ENCODE measurements around the gene STK17A.

STK17A gene

GRCh38 chr7:43582503-43583423, at the start of gene STK17A:
Gene STK17A, plus strand, starts transcription at chr7:43583108. Its CDS starts 136 bp downstream, at chr7:43583244.
- DNase-seq = peak; percentile 85 to 97

GRCh38 chr7:43533801-43534479, 49.0 kb upstream of the STK17A start:
- no peak for DNase-seq

DNA sequence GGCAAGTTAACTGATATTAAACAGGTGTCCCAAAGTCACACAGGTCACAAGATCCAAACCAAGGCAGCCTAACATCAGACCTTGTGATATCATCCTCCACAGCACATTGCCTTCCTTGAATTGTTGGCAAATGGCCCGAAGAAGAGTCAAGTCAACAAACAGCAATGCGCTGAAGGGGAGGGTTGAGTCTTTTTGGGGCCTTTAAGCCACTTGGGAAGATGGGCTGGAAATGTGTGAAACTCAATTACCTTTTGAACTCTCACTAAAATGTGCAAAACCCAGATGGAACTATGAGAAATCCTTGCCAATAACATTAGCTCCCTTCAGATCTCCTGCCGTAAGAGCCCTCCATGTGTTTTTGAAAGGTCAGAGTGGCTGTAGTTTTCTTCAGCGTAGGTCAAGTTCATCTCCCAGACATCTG, 47.9 kb upstream of the STK17A start:
- DNase-seq = no peak

DNA sequence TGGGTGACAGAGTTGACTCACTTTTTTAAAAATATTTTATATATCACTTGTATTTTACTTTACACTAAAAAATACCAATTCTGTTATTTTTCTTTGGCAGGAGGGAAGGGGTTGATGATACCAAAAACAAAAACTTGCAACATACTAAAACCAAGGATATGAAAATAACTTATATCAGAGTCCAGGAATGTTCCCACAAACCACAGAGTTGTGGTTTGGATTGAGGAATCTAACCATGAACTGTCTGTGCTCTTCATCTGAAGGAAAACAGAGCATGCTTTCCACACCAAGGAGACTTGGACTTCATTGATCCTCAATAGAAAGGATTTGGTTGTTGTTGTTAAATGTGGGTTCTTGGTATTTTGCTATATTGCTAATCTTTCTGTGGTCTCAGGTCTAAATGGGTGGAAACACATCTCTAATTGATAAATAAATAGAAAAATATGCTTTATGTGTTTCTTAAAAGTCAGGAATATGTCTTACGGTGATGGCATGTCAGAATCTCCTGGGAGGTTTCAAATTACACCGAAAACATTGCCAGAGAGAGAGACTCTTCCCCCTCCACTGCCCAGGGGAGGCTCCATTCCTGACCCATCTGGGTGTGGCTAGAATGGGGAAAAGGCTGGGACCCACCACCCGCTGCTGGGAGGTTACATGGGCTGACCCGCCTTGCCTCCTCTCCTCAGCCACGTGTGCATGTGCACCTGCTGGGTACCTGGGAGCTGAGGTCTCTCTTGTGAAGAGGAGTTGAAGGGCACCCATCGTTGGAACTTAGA, 46.9 kb upstream of the STK17A start:
- DNase-seq = no peak

- no peak for DNase-seq
These were observed 46.1 kb upstream of the STK17A start for GRCh38 chr7:43536773-43537172.

- DNase-seq = no peak
These were observed 45.0 kb upstream of the STK17A start for GRCh38 chr7:43537765-43538403.

GRCh38 chr7:43538404-43538771, 44.5 kb upstream of the STK17A start:
- no peak for DNase-seq

DNA sequence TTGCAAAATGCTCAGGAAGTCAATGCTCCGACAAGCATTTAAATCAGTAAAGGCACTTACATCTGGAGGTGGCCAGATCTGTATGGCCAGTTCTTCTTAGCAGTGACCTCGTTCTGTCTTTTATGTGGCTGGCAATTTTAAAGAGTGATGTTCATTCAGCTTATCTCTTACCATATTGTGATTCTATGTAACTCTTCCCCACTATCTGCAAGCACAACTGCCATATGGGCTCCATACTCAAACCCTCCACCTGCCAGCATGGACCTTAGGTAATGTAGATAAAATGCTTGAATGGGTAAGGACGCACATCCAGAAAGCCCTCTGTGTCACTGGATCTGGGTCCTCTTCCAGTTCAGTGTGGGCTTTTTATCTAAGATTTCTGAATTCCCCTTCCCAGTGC, 42.4 kb upstream of the STK17A start:
- no peak for DNase-seq

GRCh38 chr7:43542716-43543115, 40.2 kb upstream of the STK17A start:
- no peak for DNase-seq

- DNase-seq = peak; percentile 52 to 76
These were observed 36.7 kb upstream of the STK17A start for GRCh38 chr7:43546231-43546630.

DNA sequence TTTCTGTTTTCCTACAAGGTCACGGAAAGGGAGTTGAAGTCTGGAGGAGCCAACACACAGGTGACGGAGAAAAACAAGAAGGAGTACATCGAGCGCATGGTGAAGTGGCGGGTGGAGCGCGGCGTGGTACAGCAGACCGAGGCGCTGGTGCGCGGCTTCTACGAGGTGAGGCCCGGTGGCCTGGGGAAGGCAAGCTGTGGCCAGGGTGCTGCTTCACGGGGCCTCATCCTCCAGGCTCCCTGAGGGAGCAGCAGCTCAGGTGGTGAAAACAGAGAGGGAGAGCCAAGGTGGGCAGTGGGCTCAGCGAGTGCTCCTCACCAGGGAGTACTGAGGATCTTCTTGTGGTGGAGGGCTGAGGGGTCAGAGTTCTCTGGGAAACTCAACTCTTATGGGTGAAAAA, 32.5 kb upstream of the STK17A start:
- no peak for DNase-seq

DNA sequence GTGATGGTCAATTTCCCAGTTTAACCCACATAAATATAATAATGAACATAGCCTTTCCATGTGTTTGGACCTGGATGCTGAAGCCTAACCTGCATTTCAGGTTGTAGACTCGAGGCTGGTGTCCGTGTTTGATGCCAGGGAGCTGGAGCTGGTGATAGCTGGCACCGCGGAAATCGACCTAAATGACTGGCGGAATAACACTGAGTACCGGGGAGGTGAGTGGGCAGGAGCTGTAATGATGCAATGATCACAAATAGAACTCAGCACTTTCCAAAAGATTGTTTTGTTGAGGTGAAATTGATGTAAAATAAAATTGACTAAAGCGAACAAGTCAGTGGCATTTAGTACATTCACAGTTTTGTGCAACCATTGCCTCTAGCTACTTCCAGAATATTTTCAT, 30.8 kb upstream of the STK17A start:
- no peak for DNase-seq

GRCh38 chr7:43553999-43554398, 28.9 kb upstream of the STK17A start:
- DNase-seq = peak in 1 of 2 donors; percentile 24

DNA sequence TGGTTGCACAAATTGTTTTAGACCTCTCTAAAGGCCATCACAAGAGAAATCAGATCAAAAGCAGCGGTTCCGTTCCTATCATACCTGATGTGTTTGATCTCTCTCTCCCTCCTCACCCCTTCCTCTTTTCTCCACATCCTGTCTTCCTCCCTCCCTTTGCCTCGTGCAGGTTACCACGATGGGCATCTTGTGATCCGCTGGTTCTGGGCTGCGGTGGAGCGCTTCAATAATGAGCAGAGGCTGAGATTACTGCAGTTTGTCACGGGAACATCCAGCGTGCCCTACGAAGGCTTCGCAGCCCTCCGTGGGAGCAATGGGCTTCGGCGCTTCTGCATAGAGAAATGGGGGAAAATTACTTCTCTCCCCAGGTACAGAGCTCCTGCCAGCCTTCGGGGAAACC, 28.5 kb upstream of the STK17A start:
- no peak for DNase-seq

GRCh38 chr7:43557831-43558495, 24.9 kb upstream of the STK17A start:
- no peak for DNase-seq

- no peak for DNase-seq
These were observed 23.6 kb upstream of the STK17A start for GRCh38 chr7:43559171-43559945.

GRCh38 chr7:43559946-43560335, 23.0 kb upstream of the STK17A start:
- no peak for DNase-seq

- DNase-seq = no peak
These were observed 22.1 kb upstream of the STK17A start for GRCh38 chr7:43560742-43561330.

DNA sequence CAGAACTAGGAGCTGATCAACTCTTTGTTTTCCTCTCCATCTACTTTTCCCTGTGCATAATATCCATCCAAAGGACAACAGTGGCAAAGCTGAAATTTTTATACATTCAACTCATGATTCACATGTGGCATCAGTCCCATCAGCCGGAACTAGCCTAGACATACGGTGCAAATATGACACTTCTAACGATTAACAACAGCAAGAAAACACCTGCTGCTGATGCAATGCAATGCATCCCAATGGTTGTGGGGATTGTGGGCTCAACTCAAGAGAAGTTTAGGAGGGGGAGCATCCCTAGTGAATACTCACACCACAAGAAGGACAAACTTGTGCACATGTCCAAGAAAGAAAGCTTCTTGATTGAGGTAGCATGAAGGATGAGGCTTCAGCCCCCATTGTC, 20.5 kb upstream of the STK17A start:
- DNase-seq = no peak

GRCh38 chr7:43565786-43566185, 17.1 kb upstream of the STK17A start:
- DNase-seq = no peak

DNA sequence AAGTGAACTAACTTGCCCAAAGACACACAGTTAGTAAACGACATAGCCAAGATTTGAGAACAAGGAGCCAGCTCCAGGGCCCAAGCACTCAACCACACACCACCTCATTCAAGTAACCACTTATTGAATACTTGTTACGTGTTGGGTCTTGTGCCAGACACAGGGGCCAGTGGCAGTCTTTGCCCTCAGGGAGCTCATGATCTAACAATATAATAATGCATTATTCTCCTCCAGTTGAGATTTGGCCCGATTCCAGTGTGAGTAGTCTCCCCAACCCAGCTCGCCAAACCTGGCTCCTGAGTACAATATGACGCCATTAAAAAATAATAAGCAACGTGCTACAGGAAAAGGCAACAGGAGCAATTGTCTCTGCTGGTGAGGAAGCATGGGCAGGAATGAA, 14.4 kb upstream of the STK17A start:
- DNase-seq = no peak
